Peyer's patch (tissue), 4 donors: ENCODE measurements around the gene ZNF165.

Experiments used
- POLR2A ChIP-seq, 2 donors: fragments of 450-650 bp; IDR thresholded peaks; one replicate each; pipeline ENCODE4 v1.5.1; 2017; ENCODE audit warnings: antibody characterized with exemption in 2 of 2, mild to moderate bottlenecking in 2 of 2, moderate library complexity in 2 of 2
- TF ChIP-seq, protein P1 (sequence below), 6 experiments: fragments of 450-650 bp in 4 of 6; fragments of 200-600 bp in 2 of 6; sonication (generic) in 1 of 6; IDR thresholded peaks; one replicate each; pipeline ENCODE4 v1.5.1; 2017 to 2019; ENCODE audit warnings: antibody characterized with exemption in 6 of 6, mild to moderate bottlenecking in 3 of 6, moderate library complexity in 1 of 6

DNA sequence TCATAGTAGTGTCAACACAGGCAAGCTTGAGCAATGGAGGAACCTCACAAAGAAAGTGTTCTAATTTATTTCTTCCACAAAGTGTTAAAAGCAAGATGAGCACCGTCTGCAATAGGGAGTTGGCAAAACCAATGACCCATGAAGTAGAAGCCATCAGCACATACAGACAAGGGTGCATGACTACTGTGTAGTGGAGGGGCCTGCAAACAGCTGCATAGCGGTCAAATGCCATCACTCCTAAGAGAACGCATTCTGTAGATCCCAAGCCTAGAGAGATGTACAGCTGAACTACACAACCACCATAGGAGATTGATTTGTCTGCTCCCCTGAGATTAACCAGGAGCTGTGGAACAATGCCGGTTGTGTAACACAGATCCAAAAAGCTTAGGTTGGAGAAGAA, 26.8 kb upstream of the ZNF165 start:
- TF ChIP-seq, protein P1, sequence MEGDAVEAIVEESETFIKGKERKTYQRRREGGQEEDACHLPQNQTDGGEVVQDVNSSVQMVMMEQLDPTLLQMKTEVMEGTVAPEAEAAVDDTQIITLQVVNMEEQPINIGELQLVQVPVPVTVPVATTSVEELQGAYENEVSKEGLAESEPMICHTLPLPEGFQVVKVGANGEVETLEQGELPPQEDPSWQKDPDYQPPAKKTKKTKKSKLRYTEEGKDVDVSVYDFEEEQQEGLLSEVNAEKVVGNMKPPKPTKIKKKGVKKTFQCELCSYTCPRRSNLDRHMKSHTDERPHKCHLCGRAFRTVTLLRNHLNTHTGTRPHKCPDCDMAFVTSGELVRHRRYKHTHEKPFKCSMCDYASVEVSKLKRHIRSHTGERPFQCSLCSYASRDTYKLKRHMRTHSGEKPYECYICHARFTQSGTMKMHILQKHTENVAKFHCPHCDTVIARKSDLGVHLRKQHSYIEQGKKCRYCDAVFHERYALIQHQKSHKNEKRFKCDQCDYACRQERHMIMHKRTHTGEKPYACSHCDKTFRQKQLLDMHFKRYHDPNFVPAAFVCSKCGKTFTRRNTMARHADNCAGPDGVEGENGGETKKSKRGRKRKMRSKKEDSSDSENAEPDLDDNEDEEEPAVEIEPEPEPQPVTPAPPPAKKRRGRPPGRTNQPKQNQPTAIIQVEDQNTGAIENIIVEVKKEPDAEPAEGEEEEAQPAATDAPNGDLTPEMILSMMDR (IDR thresholded peaks at IDR 0.05) = no peak
- TF ChIP-seq POLR2A (IDR thresholded peaks at IDR 0.05) = no peak
